ENCODE data around the gene NFKBIL1.
"Not testable (repeated sequence)": the region's sequence is repeated elsewhere in the genome, so short reads cannot be mapped to it uniquely, and the experiment has no call there.

Gene NFKBIL1

DNA sequence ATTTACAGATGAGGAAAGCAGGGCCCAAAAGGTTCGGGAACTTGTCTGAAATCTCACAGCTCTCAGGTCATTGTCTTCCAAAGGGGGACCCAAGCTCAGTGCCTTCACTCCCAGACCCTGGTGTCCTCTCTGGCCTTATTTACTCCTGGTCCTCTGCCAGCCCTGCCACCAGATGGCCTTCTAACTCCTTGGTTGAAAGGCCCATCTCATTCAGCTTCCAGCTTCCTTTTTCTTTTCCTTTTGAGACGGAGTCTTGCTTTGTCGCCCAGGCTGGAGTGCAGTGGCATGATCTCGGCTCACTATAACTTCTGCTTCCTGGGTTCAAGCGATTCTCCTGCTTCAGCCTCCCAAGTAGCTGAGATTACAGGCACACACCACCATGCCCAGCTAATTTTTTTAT is 4.0 kb downstream of the NFKBIL1 start:
- H3K27ac ChIP-seq (ENCODE audit: low read length): not testable (repeated sequence)

DNA sequence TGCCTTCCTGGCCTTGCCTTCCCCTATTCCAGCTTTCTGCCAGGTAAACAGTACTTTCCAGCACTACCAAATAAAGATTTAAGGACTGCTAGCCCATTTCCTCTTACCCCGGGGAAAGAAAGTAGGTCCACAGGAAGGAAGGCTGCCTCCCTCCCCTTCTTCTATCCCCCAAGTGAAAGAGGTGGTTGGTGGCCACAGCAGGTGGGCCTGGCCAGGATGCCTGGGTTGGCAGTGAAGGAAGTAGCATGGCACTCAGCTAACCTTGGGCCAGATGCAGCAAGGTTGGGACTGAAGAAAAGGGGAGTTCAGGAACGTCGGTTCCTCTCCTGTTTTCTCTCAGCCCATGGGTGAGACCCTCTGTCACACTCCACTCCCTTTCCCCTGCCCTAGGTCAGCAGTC is 8.9 kb downstream of the NFKBIL1 start:
- H3K4me3 ChIP-seq (ENCODE audit: low read length): no peak overlapping the region
- peaks cover 6% of the 10 kb centered on the region; the same call in 1 of the 2 replicates for H3K4me1 ChIP-seq (ENCODE audit: insufficient read depth, low read length)
- H3K9ac ChIP-seq (ENCODE audit: low read depth, low read length): no peak overlapping the region
- H3K9me3 ChIP-seq (ENCODE audit: insufficient read depth, low read depth, low read length): no peaks in the 10 kb centered on the region
- no peak overlapping the region for H3K27ac ChIP-seq (ENCODE audit: low read length)
- H3K27me3 ChIP-seq (ENCODE audit: insufficient read depth, low read length): no peaks in the 10 kb centered on the region
- H3K36me3 ChIP-seq (ENCODE audit: insufficient read depth, low read depth, low read length): peaks cover 42% of the 10 kb centered on the region

More for the DNA sequence above, 4.0 kb downstream of the NFKBIL1 start:
- H3K4me3 ChIP-seq (ENCODE audit: low read length); H3K9ac ChIP-seq (ENCODE audit: low read depth, low read length); H3K9me3 ChIP-seq (ENCODE audit: insufficient read depth, low read depth, low read length); H3K4me1 ChIP-seq (ENCODE audit: insufficient read depth, low read length); H3K27me3 ChIP-seq (ENCODE audit: insufficient read depth, low read length): not testable (repeated sequence)
- H3K36me3 ChIP-seq (ENCODE audit: insufficient read depth, low read depth, low read length): peaks cover 42% of the 10 kb centered on the region

DNA sequence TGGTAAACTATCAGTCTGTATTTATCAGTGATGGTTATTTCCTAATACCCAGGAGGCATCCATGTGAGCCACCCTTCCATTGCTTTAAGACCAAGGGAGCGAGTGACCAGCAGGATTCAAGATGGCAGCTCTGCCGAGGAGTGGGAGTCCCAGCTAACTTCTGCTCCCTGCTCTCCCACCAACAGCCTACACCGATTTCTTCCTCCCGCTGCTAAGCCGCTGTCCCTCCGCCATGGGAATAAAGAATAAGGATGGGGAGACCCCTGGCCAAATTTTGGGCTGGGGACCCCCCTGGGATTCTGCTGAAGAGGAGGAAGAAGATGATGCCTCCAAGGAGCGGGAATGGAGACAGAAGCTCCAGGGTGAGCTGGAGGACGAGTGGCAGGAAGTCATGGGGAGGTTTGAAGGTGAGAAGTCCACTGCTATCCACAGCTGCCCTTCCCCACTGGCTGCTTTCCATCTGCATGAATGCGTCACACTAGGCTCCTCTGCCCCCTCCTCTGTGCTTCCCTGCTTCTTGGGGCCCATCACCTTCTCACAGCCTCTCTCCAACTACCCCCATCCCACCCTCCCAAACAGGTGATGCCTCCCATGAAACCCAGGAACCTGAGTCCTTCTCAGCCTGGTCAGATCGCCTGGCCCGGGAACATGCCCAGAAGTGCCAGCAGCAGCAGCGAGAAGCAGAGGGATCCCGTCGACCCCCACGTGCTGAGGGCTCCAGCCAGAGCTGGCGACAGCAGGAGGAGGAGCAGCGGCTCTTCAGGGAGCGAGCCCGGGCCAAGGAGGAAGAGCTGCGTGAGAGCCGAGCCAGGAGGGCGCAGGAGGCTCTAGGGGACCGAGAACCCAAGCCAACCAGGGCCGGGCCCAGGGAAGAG is 10.3 kb downstream of the NFKBIL1 start:
- H3K9ac ChIP-seq (ENCODE audit: low read depth, low read length): no peak overlapping the region
- H3K9me3 ChIP-seq (ENCODE audit: insufficient read depth, low read depth, low read length): no peaks in the 10 kb centered on the region
- no peak overlapping the region for H3K4me3 ChIP-seq (ENCODE audit: low read length)
- H3K27me3 ChIP-seq (ENCODE audit: insufficient read depth, low read length): no peaks in the 10 kb centered on the region
- no peak overlapping the region for H3K27ac ChIP-seq (ENCODE audit: low read length)
- H3K36me3 ChIP-seq (ENCODE audit: insufficient read depth, low read depth, low read length): peaks cover 42% of the 10 kb centered on the region
- H3K4me1 ChIP-seq (ENCODE audit: insufficient read depth, low read length): peaks cover 6% of the 10 kb centered on the region; the same call in 1 of the 2 replicates

DNA sequence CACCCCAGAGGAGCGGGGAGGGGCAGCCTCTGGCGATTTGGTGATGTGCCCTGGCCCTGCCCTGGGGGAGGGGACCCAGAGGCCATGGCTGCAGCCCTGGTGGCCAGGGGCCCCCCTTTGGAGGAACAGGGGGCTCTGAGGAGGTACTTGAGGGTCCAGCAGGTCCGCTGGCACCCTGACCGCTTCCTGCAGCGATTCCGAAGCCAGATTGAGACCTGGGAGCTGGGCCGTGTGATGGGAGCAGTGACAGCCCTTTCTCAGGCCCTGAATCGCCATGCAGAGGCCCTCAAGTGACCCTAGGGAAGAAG is 10.9 kb downstream of the NFKBIL1 start:
- H3K9ac ChIP-seq (ENCODE audit: low read depth, low read length): no peak overlapping the region
- H3K9me3 ChIP-seq (ENCODE audit: insufficient read depth, low read depth, low read length): no peaks in the 10 kb centered on the region
- no peaks in the 10 kb centered on the region for H3K27me3 ChIP-seq (ENCODE audit: insufficient read depth, low read length)
- H3K4me1 ChIP-seq (ENCODE audit: insufficient read depth, low read length): peaks cover 6% of the 10 kb centered on the region; the same call in 1 of the 2 replicates
- no peak overlapping the region for H3K4me3 ChIP-seq (ENCODE audit: low read length)
- H3K27ac ChIP-seq (ENCODE audit: low read length): no peak overlapping the region
- peaks cover 40% of the 10 kb centered on the region for H3K36me3 ChIP-seq (ENCODE audit: insufficient read depth, low read depth, low read length)

DNA sequence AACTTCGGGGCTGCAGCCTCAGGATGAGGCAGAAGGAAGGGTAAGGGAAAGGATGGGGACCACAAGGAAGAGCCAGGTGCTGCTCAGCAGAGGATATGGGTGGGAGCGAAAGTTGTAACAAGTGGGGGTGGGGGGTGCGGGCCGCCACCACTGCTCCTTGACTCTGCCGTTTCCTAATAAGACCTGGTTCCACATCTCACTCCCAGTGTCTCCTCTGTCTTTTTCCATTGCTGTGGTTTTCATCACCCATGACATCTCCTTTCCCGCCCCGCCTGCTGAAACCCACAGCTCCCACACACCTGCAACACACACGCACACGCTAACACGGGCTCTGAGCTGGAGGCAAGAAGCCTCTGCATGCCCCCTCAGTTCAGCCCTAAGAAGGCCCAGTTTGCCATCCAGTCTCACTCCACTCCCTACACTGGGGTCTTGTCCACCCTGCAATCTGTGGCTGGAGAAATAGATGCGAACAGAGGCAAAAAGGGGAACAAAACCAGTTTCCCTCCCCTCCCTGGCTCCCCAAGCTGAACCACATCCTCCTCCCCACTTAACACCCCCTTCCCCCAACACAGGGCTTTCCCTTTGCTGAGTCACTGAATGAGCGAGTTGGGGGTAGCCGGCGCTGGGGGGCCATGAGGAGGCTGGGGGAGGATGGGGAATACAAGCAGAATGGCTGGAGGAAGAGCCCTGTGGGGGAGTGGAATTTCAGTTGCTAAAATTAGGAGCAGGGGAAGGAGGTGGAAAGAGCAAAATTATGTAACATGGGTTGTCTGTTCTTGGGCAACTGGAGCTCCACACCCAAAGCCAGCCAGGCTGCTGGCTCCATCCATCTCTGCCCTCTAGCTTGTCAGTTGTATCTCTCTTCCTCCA is 11.5 kb downstream of the NFKBIL1 start:
- no peaks in the 10 kb centered on the region for H3K27me3 ChIP-seq (ENCODE audit: insufficient read depth, low read length)
- H3K9me3 ChIP-seq (ENCODE audit: insufficient read depth, low read depth, low read length): no peaks in the 10 kb centered on the region
- peaks cover 6% of the 10 kb centered on the region; the same call in 1 of the 2 replicates for H3K4me1 ChIP-seq (ENCODE audit: insufficient read depth, low read length)
- no peak overlapping the region for H3K9ac ChIP-seq (ENCODE audit: low read depth, low read length)
- peaks cover 37% of the 10 kb centered on the region for H3K36me3 ChIP-seq (ENCODE audit: insufficient read depth, low read depth, low read length)
- no peak overlapping the region for H3K4me3 ChIP-seq (ENCODE audit: low read length)
- H3K27ac ChIP-seq (ENCODE audit: low read length): no peak overlapping the region

DNA sequence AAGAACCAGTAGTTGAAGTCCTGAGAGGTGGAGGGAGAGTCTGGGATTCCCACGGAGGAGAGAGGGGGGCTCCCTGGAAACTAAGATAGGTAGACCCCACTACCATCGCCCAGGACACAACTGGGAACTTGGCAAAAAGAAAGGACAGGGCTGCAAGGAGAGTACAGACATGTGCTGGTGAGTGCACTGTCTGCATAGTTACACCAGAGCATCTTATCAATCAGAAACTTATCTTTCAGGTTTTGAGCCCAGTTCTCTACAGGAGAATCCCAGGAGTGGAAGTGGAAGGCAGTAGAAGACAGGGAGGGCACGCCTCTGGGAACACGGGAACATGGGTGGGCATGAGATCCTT is 12.2 kb downstream of the NFKBIL1 start:
- no peak overlapping the region for H3K9ac ChIP-seq (ENCODE audit: low read depth, low read length)
- no peaks in the 10 kb centered on the region for H3K27me3 ChIP-seq (ENCODE audit: insufficient read depth, low read length)
- H3K4me3 ChIP-seq (ENCODE audit: low read length): no peak overlapping the region
- no peaks in the 10 kb centered on the region for H3K9me3 ChIP-seq (ENCODE audit: insufficient read depth, low read depth, low read length)
- H3K4me1 ChIP-seq (ENCODE audit: insufficient read depth, low read length): peaks cover 6% of the 10 kb centered on the region; the same call in 1 of the 2 replicates
- peaks cover 33% of the 10 kb centered on the region for H3K36me3 ChIP-seq (ENCODE audit: insufficient read depth, low read depth, low read length)
- no peak overlapping the region for H3K27ac ChIP-seq (ENCODE audit: low read length)

DNA sequence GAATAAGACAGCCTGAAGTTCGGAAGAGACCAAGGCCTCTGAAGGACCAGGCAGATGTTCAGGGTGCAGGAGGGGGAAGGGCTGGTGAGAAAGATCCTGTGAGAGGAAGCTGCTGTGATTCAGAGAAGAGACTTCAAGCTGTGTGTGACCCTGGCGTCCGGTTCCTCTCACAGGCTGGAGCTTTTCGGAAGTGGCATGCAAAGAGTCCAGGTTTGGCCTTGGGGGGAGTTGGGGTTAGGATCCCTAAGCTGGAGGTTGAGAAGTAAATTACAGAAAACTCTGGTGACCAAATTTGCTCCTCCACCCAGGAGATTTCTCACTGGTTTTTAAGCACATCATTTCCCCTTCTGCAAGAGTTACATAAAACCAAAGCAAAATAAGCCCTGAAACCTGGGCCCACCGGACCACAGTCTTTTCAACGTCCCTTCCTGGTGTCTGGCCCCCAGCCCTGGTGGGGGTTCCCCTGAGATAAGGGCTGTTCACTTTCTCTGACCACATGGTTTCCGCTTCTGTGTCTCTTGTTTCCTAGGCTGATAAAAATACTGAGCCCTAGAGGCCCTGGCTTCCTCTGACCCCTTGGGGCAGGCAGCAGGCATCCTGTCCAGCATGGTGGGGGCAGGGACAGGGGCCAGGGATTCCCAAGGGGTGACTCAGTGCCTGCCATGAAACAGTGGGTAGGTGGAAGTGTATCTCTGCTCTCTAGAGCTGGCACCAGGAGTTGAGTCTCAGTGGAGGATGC is 12.7 kb downstream of the NFKBIL1 start:
- no peaks in the 10 kb centered on the region for H3K27me3 ChIP-seq (ENCODE audit: insufficient read depth, low read length)
- peaks cover 29% of the 10 kb centered on the region for H3K36me3 ChIP-seq (ENCODE audit: insufficient read depth, low read depth, low read length)
- H3K9me3 ChIP-seq (ENCODE audit: insufficient read depth, low read depth, low read length): no peaks in the 10 kb centered on the region
- H3K27ac ChIP-seq (ENCODE audit: low read length): no peak overlapping the region
- H3K9ac ChIP-seq (ENCODE audit: low read depth, low read length): no peak overlapping the region
- H3K4me3 ChIP-seq (ENCODE audit: low read length): no peak overlapping the region
- peaks cover 6% of the 10 kb centered on the region; the same call in 1 of the 2 replicates for H3K4me1 ChIP-seq (ENCODE audit: insufficient read depth, low read length)

DNA sequence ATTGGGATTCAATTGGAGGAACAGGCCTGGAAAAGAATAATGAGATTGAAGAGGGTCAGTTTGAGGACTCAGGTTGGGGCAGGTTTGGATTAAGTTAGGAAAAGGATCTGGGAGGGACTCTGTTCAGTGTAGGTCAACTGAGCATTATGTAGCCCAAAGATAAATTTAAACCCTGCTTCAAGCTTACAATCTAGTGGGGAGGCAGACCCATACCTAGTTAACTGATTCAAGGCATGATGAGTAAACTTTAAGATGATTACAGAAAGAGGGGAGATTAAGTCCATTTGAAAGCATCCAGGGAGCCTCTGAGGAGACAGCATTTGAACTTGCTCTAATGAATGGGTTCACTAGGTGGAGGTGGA is 13.3 kb downstream of the NFKBIL1 start:
- H3K27ac ChIP-seq (ENCODE audit: low read length): no peak overlapping the region
- H3K9ac ChIP-seq (ENCODE audit: low read depth, low read length): no peak overlapping the region
- peaks cover 6% of the 10 kb centered on the region; the same call in 1 of the 2 replicates for H3K4me1 ChIP-seq (ENCODE audit: insufficient read depth, low read length)
- no peak overlapping the region for H3K4me3 ChIP-seq (ENCODE audit: low read length)
- H3K36me3 ChIP-seq (ENCODE audit: insufficient read depth, low read depth, low read length): peaks cover 29% of the 10 kb centered on the region
- H3K9me3 ChIP-seq (ENCODE audit: insufficient read depth, low read depth, low read length): no peaks in the 10 kb centered on the region
- H3K27me3 ChIP-seq (ENCODE audit: insufficient read depth, low read length): no peaks in the 10 kb centered on the region

DNA sequence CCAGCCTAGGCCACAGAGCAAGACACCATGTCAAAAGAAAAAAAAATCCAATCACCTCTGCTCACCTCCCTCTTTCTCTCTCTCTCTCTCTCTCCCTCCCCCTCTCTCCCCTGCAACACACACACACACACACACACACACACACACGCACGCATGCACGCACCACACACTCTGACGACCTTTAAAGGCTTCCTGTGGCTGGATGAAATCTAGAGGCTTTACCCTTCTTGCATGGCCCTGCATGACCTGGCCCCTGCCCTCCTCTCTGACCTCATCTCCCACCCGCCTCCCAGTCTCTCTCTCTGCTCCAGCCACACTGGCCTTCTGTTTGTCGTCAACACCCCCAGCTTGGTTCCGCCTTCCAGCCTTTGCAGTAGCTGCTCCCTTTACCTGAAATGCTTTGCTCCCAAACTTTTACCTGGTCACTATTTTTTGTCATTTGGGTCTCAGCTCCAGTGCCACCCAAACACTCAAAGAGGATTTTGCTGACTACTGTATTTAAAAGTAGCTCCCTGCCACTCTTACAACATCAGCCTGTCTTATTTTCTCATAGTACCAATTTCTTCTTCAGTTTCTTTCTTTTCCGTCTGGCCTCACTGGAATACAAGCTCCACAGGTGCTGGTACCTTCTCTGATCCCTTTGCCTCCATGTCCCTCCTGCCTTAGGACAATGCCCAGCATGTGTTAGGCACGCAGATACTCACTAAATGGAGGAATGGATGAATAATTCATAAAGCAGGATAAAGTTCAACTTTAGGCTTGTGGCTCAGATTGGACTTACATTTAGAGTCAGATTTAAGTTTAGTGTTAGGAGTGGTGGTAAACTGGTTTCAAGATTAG is 20.3 kb downstream of the NFKBIL1 start:
- no peak overlapping the region for H3K27ac ChIP-seq (ENCODE audit: low read length)
- no peaks in the 10 kb centered on the region for H3K27me3 ChIP-seq (ENCODE audit: insufficient read depth, low read length)

DNA sequence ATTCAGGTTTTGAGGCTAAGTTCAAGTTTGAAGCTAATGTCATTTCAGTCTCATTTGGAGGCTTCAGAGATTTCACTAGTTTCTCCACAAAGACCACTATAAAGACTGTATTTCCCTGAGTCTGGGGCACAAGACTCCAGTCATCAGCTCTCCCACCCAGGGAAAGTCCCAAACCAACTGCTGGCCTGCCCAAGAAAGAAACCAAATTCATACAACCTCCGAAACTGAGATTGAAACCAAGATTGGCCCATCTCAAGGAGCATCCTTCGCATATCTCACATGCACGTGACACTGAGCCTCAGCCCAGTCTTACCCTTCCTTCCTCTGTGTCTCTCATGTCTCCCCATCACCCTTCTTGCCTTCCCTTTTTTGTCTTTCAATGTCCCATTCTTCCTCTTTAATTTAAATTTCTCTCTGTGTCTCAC is 21.1 kb downstream of the NFKBIL1 start:
- Histone ChIP-seq H3K36me3 (ENCODE audit: insufficient read depth, low read depth, low read length) (no peaks in the 10 kb centered on the region), H3K4me3 (ENCODE audit: low read length) (no peak overlapping the region), H3K4me1 (ENCODE audit: insufficient read depth, low read length) (no peaks in the 10 kb centered on the region), H3K27ac (ENCODE audit: low read length) (no peak overlapping the region), H3K27me3 (ENCODE audit: insufficient read depth, low read length) (no peaks in the 10 kb centered on the region), H3K9ac (ENCODE audit: low read depth, low read length) (no peak overlapping the region), H3K9me3 (ENCODE audit: insufficient read depth, low read depth, low read length) (no peaks in the 10 kb centered on the region)

More for the DNA sequence above, 20.3 kb downstream of the NFKBIL1 start:
- Histone ChIP-seq H3K4me3 (ENCODE audit: low read length) (no peak overlapping the region), H3K36me3 (ENCODE audit: insufficient read depth, low read depth, low read length) (no peaks in the 10 kb centered on the region), H3K9ac (ENCODE audit: low read depth, low read length) (no peak overlapping the region), H3K4me1 (ENCODE audit: insufficient read depth, low read length) (no peaks in the 10 kb centered on the region), H3K9me3 (ENCODE audit: insufficient read depth, low read depth, low read length) (no peaks in the 10 kb centered on the region)
